HG03175 (cell line): ENCODE data around the gene STK32C.

Experiments
- ATAC-seq: cut with Tn5 transposase; IDR thresholded peaks from one replicate; pipeline ENCODE4 v1.9.1; 2021; ENCODE audit warnings: mild to moderate bottlenecking, moderate library complexity; ENCODE audit not compliant: unreplicated experiment

STK32C gene

GRCh38 chr10:132250481-132251475, 57.0 kb downstream of the STK32C start:
- no peak for ATAC-seq

GRCh38 chr10:132249824-132250375, 57.9 kb downstream of the STK32C start:
- no peak for ATAC-seq

- ATAC-seq: no peak
Measured at GRCh38 chr10:132249226-132249724, 58.5 kb downstream of the STK32C start.

- ATAC-seq: no peak
Measured at GRCh38 chr10:132248455-132249225, 59.1 kb downstream of the STK32C start.

- ATAC-seq: no peak
Measured at GRCh38 chr10:132247943-132248342, 59.8 kb downstream of the STK32C start.

GRCh38 chr10:132246296-132246695, 61.5 kb downstream of the STK32C start:
- no peak for ATAC-seq

GRCh38 chr10:132245056-132245455, 62.7 kb downstream of the STK32C start:
- no peak for ATAC-seq

- ATAC-seq: no peak
Measured at GRCh38 chr10:132243626-132244025, 64.1 kb downstream of the STK32C start.

- no peak for ATAC-seq
Measured at GRCh38 chr10:132243141-132243540, 64.6 kb downstream of the STK32C start.

- no peak for ATAC-seq
Measured at GRCh38 chr10:132242103-132242840, 65.5 kb downstream of the STK32C start.

GRCh38 chr10:132241496-132241895, 66.3 kb downstream of the STK32C start:
- ATAC-seq: no peak

GRCh38 chr10:132241086-132241485, 66.7 kb downstream of the STK32C start:
- ATAC-seq: no peak

GRCh38 chr10:132240581-132240980, 67.2 kb downstream of the STK32C start:
- ATAC-seq: no peak

- no peak for ATAC-seq
Measured at GRCh38 chr10:132240156-132240555, 67.6 kb downstream of the STK32C start.

- ATAC-seq: no peak
Measured at GRCh38 chr10:132239126-132240031, 68.4 kb downstream of the STK32C start.

- no peak for ATAC-seq
Measured at GRCh38 chr10:132238371-132239125, 69.2 kb downstream of the STK32C start.

- ATAC-seq: no peak
Measured at GRCh38 chr10:132237871-132238270, 69.9 kb downstream of the STK32C start.

GRCh38 chr10:132237396-132237795, 70.4 kb downstream of the STK32C start:
- ATAC-seq: no peak

GRCh38 chr10:132236881-132237280, 70.9 kb downstream of the STK32C start:
- ATAC-seq: no peak
